Activated CD4-positive, alpha-beta T cell treated with anti-CD3 and anti-CD28 coated beads for 36 hours (primary cell): ENCODE measurements around the gene LRRFIP1. TPM values are rescaled to one million over a fixed set of nuclear protein-coding genes. Genes with fewer than 3 reads are reported as not detected.
"Not testable (repeated sequence)": the region's sequence is repeated elsewhere in the genome, so short reads cannot be mapped to it uniquely, and the experiment has no call there.

Experiments
- ATAC-seq: fragments of 200-7000 bp; cut with Tn5 transposase; one replicate; pipeline ENCODE4 v1.10.0; 2021; ENCODE audit warnings: mild to moderate bottlenecking, moderate library complexity
- CTCF ChIA-PET: fragments of 350-600 bp; sonication (Branson Sonifier 250); formaldehyde crosslinking; loops from one replicate; lab custom pipeline; 2021; ENCODE audit warnings: antibody characterized with exemption; lab: Charles Lee
- POLR2A ChIA-PET: fragments of 350-600 bp; sonication (Branson Sonifier 250); formaldehyde crosslinking; loops from one replicate; lab custom pipeline; 2021; ENCODE audit warnings: antibody characterized with exemption, inconsistent platforms; lab: Charles Lee
- DNase-seq: peaks from one replicate; pipeline ENCODE4 v3.0.0-alpha.2; 2020
- H3K27ac Mint-ChIP-seq: one replicate; pipeline ENCODE4 v1.8.0; 2021; ENCODE audit warnings: mixed read lengths
- H3K27me3 Mint-ChIP-seq: one replicate; pipeline ENCODE4 v1.8.0; 2021; ENCODE audit warnings: mixed read lengths
- H3K36me3 Mint-ChIP-seq: one replicate; pipeline ENCODE4 v1.8.0; 2021; ENCODE audit warnings: low read depth, mixed read lengths
- H3K4me1 Mint-ChIP-seq: one replicate; pipeline ENCODE4 v1.8.0; 2021; ENCODE audit warnings: mixed read lengths
- H3K4me3 Mint-ChIP-seq: one replicate; pipeline ENCODE4 v1.8.0; 2021; ENCODE audit warnings: mild to moderate bottlenecking, moderate library complexity, mixed read lengths
- H3K9me3 Mint-ChIP-seq: one replicate; pipeline ENCODE4 v1.8.0; 2021; ENCODE audit warnings: low read depth, mixed read lengths
- intact Hi-C, 2 experiments: fragments of 100-400 bp; cut with DNase I in 1 of 2; cut with micrococcal nuclease in 1 of 2; formaldehyde crosslinking; loops; one replicate each; pipeline versions ENCODE4 v1.14.2 to v1.15.1; 2022 to 2024; cut with DNase I, micrococcal nuclease
- total RNA-seq, 2 experiments: library from RNA; stranded (reverse); gene quantifications; one replicate each; pipeline ENCODE4 v1.2.3, GENCODE V29; 2021

Gene LRRFIP1
- total RNA-seq, 2 experiments from 2014 or later, result 234 to 235 TPM

DNA sequence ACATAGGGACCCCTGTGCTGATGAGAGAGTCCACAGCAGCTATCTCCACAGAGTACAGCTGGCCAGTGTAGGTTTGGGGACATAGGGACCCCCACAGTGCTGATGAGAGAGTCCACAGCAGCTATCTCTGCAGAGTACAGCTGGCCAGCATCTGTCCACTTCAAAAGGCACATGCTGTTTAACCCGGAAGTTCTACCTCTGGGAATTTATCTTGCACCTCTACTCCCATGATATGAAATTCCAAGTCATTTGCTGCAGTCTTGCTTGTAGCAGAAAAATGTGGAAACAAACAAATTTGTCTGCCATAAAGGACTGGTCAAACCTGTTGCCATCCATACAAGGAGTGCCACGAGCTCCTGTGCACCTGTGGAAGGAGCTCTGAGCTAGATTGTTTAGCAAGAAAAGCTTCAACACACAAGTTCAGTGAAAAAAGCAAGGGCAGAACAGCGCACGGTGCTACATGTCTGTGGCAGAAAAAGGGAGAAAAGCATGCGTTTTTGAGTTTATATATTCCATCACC is 33.1 kb downstream of the LRRFIP1 start:
- ATAC-seq (no peak), DNase-seq (no peak)
- CTCF ChIA-PET, result interaction anchor here (0.9 to 1.9 kb wide), 3 partner anchors 11 to 85 kb away, joined by 5 to 6 read pairs (median 5); no protein-coding TSS in a partner anchor
- H3K27ac Mint-ChIP-seq, result no peak overlapping the region
- no peaks in the 10 kb centered on the region for H3K9me3 Mint-ChIP-seq
- no peak overlapping the region for H3K4me3 Mint-ChIP-seq
- no peaks in the 10 kb centered on the region for H3K27me3 Mint-ChIP-seq
- peaks cover 12% of the 10 kb centered on the region for H3K4me1 Mint-ChIP-seq
- no peaks in the 10 kb centered on the region for H3K36me3 Mint-ChIP-seq
- POLR2A ChIA-PET, result no interaction called here
- intact Hi-C loops, result no loop called here

DNA sequence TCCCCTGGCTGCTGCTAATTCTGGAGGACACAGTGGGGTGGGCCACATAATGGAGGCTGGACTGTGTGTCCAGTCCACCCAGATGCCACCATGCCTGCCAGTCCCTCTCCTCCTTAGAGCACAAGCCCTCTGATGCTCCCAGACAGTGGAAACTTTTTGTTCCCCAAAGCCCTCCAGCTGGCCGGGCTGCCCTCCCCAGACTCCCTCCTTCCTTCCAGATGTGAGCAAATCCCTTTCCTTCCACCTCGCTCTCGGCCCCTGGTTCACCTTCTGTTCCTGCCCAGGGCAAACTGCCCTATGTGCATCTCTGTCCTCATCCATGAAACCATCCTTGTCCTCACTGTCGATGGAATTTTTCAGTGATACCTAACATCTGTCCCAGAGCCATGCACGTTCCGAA is 33.9 kb downstream of the LRRFIP1 start:
- no peak overlapping the region for H3K27ac Mint-ChIP-seq
- H3K36me3 Mint-ChIP-seq, result no peaks in the 10 kb centered on the region
- intact Hi-C loops, result no loop called here
- no peaks in the 10 kb centered on the region for H3K27me3 Mint-ChIP-seq
- peaks cover 8% of the 10 kb centered on the region for H3K4me1 Mint-ChIP-seq
- POLR2A ChIA-PET, result no interaction called here
- no peak overlapping the region for H3K4me3 Mint-ChIP-seq
- ATAC-seq, result no peak
- DNase-seq, result no peak
- no peaks in the 10 kb centered on the region for H3K9me3 Mint-ChIP-seq
- CTCF ChIA-PET, result interaction anchor here (0.9 to 1.9 kb wide), 3 partner anchors 11 to 84 kb away, joined by 5 to 6 read pairs (median 5); no protein-coding TSS in a partner anchor

DNA sequence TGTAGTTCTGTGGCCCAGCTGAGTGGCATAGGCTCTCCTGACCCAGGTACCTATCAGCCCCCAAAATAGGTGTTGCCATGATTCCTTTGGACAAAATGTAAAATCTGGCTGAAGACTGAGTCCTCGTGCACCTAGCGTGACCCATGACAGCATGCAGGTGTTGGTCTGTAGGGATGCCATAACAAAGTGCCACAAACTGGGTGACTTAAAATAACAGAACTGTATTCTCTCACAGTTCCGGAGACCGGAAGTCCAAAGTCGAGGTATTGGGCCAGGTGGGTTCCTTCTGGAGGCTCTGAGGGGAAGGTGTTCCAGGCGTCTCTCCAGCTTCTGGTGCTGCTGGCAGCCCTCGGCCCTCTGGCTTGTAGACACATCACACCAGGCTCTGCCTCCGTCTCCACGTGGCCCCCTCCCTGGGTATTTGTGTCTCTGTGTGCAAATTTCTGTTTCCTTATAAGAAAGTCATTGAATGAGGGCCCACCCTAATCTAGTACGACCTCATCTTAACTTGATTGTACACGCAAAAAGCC is 34.5 kb downstream of the LRRFIP1 start:
- Mint-ChIP-seq H3K27ac (no peak overlapping the region), H3K27me3 (no peaks in the 10 kb centered on the region), H3K9me3 (no peaks in the 10 kb centered on the region), H3K36me3 (no peaks in the 10 kb centered on the region), H3K4me1 (peaks cover 8% of the 10 kb centered on the region), H3K4me3 (no peak overlapping the region)
- POLR2A ChIA-PET, result no interaction called here
- no peak for DNase-seq
- no peak for ATAC-seq
- intact Hi-C loops, result no loop called here
- CTCF ChIA-PET, result interaction anchor here (1.9 kb wide), 1 partner anchor 11 kb away, joined by 5 read pairs; no protein-coding TSS in a partner anchor

DNA sequence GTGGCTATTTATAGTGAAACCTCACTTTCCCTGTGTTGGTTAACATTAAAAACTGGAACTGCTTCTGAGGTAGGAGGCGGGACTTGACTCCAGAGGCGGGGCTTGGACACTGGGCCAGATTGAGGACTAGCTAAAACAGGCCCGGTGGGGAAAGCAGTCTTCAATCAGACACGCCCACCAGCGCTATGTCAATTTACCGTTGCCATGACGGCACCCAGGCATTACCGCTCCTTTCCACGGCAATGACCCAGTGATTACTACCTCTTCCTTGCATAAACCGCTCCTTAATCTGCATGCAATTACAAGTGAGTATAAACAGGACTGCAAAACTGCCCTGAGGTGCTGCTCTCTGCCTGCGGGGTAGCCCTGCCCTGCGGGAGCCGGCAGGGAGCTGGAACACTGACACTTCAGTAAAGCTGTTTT is 35.3 kb downstream of the LRRFIP1 start:
- no peak overlapping the region for H3K4me3 Mint-ChIP-seq
- H3K27me3 Mint-ChIP-seq, result no peaks in the 10 kb centered on the region
- DNase-seq (peak; percentile 79), ATAC-seq (peak; percentile 89)
- H3K36me3 Mint-ChIP-seq, result no peaks in the 10 kb centered on the region
- ChIA-PET CTCF (interaction anchor here (0.7 to 0.9 kb wide), 2 partner anchors 10 to 166 kb away, joined by 3 read pairs; no protein-coding TSS in a partner anchor), POLR2A (interaction anchor here (0.6 to 1.2 kb wide), 2 partner anchors 12 to 46 kb away, joined by 3 to 4 read pairs; no protein-coding TSS in a partner anchor)
- H3K9me3 Mint-ChIP-seq, result no peaks in the 10 kb centered on the region
- H3K4me1 Mint-ChIP-seq, result peaks cover 8% of the 10 kb centered on the region
- intact Hi-C loops, result no loop called here
- H3K27ac Mint-ChIP-seq, result no peak overlapping the region

DNA sequence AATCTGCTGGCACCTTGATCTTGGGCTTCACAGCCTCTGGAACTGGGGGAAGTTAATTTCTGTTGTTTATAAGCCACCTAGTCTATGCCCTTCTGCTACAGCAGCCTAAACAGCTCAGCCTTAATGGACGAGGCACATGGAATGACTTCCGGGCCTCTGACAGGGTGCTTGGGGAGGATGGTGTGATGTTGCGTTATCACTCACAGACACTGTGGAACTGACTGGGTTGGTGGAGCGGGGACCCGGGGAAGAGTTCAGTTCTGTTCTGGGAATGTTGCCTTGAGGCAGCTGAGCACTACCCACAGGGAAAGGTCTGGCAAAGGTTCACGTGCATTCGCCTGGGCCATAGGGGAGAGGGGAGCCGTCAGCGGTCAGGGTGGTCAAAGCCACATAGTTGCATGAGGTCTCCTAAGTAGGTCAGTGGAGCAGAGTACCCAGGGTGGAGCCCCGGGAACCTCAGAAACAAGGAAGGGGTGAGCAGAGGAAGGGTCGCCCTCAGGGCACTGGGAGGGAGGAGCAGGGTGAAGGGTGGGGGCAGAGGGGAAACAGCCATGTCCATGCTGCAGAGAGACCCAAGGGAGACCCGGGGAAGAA is 36.2 kb downstream of the LRRFIP1 start:
- CTCF ChIA-PET, result interaction anchor here (0.9 kb wide), 1 partner anchor 9 kb away, joined by 3 read pairs; no protein-coding TSS in a partner anchor
- H3K27ac Mint-ChIP-seq, result no peak overlapping the region
- DNase-seq (no peak), ATAC-seq (no peak)
- H3K4me1 Mint-ChIP-seq, result peaks cover 8% of the 10 kb centered on the region
- no peaks in the 10 kb centered on the region for H3K36me3 Mint-ChIP-seq
- no peaks in the 10 kb centered on the region for H3K27me3 Mint-ChIP-seq
- no peaks in the 10 kb centered on the region for H3K9me3 Mint-ChIP-seq
- POLR2A ChIA-PET, result interaction anchor here (1.2 kb wide), 1 partner anchor 11 kb away, joined by 4 read pairs; no protein-coding TSS in a partner anchor
- no peak overlapping the region for H3K4me3 Mint-ChIP-seq
- intact Hi-C loops, result no loop called here

DNA sequence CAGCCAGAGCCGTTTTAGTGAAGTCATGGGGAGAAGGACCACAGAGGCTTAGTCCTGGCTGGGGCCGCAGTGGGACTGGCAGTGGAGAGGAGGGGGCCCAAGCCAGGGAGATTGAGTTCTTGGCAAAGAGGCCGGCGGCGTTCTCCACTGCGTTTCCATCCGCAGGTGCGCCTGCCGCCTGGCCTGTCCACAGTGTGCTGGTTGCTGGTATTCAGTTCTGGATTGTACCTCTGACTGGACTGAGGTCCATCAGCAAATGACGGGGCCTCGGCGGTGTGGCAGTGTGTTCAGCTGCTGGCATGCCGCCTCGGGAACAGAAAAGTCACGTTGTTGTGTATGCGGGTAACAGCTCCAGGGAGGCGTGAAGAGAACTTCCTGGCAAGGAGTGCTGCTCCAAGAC is 36.8 kb downstream of the LRRFIP1 start:
- Mint-ChIP-seq H3K9me3 (no peaks in the 10 kb centered on the region), H3K36me3 (no peaks in the 10 kb centered on the region), H3K27me3 (no peaks in the 10 kb centered on the region), H3K4me1 (peaks cover 8% of the 10 kb centered on the region), H3K27ac (no peak overlapping the region), H3K4me3 (no peak overlapping the region)
- intact Hi-C loops, result no loop called here
- ChIA-PET POLR2A (no interaction called here), CTCF (interaction anchor here (1.3 kb wide), 1 partner anchor 81 kb away, joined by 4 read pairs; no protein-coding TSS in a partner anchor)
- no peak for ATAC-seq
- DNase-seq, result no peak

DNA sequence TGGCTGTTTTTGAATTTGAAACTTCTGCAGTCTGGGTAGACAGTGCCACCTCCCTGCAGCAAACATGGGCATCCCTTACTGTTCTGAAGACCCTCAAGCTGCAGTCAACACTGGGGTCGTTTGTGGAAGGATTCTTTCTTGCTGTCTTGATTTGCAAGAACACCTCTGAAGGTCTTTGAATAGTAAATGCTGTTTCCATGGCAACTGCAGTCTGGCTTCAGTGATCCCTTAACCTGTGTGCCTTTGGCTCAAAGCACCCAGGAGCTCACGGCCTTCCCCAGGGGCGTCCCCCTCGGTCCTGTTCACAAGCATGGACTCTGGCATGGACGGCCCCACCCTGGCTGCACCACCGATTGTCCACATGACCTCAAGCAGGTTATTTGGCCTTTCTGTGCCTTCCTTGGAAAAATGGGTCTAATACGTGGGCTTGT is 38.3 kb downstream of the LRRFIP1 start:
- intact Hi-C loops, result no loop called here
- DNase-seq (no peak), ATAC-seq (no peak)
- H3K9me3 Mint-ChIP-seq, result no peaks in the 10 kb centered on the region
- H3K36me3 Mint-ChIP-seq, result no peaks in the 10 kb centered on the region
- peaks cover 8% of the 10 kb centered on the region for H3K4me1 Mint-ChIP-seq
- H3K27ac Mint-ChIP-seq, result no peak overlapping the region
- ChIA-PET CTCF (interaction anchor here (1.3 kb wide), 1 partner anchor 80 kb away, joined by 4 read pairs; no protein-coding TSS in a partner anchor), POLR2A (no interaction called here)
- no peak overlapping the region for H3K4me3 Mint-ChIP-seq
- H3K27me3 Mint-ChIP-seq, result no peaks in the 10 kb centered on the region

DNA sequence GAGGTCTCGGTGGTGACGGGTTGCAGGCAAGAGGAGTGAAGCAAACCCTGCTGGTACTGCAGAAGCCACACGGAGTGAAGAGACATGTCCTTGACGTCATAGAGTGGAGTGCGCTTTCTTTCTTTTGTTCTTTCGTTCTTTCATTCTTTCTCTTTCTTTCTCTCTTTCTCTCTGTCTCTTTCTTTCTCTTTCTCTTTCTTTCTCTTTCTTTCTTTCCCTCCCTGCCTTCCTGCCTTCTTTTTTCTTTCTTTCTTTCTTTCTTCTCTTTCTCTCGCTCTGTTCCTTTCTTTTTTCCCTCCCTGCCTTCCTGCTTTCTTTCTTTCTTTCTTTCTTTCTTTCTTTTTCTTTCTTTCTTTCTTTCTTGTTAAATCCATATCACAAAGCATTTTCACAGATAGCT is 39.2 kb downstream of the LRRFIP1 start:
- Mint-ChIP-seq H3K4me1 (peaks cover 8% of the 10 kb centered on the region), H3K27me3 (no peaks in the 10 kb centered on the region), H3K9me3 (no peaks in the 10 kb centered on the region), H3K4me3 (no peak overlapping the region), H3K27ac (no peak overlapping the region), H3K36me3 (no peaks in the 10 kb centered on the region)
- ChIA-PET CTCF (no interaction called here), POLR2A (no interaction called here)
- DNase-seq (no peak), ATAC-seq (no peak)
- intact Hi-C loops, result no loop called here

DNA sequence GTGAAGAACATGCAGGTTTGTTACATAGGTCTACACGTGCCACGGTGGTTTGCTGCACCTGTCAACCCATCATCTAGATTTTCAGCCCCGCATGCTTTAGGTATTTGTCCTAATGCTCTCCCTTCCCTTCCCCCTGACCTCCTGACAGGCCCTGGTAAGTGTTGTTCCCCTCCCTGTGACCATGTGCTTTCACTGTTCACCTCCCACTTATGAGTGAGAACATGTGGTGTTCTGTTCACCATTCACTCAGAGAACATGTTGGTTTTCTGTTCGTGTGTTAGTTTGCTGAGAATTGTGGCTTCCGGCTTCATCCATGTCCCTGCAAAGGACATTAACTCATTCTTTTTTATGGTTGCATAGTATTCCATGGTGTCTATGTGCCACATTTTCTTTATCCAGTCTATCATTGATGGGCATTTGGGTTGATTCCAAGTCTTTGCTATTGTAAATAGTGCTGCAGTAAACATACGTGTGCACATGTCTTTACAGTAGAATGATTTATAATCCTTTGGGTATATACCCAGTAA is 39.7 kb downstream of the LRRFIP1 start:
- DNase-seq, H3K9me3 Mint-ChIP-seq, CTCF ChIA-PET, H3K27me3 Mint-ChIP-seq, H3K4me1 Mint-ChIP-seq, ATAC-seq, H3K27ac Mint-ChIP-seq, intact Hi-C loops, H3K4me3 Mint-ChIP-seq, POLR2A ChIA-PET, H3K36me3 Mint-ChIP-seq: not testable (repeated sequence)

DNA sequence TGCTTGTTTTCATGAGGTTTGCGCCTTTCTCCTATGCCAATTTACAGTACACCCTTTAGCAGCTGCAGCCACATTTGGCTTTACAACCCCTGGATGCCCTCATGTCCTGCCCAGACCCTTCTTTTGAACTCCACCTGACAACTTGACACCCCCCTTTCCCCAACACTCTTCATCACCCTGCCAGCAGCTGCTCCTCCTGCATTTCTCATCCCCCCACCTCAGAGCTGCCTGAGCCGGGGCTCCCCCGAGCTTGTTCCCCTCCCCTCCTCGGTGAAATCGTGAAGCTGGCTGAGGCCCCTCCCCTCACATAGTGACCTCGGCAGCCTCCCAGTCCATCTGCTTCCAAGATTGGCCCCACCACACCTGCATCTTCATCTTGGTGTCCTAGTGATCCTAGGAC is 40.5 kb downstream of the LRRFIP1 start:
- Mint-ChIP-seq H3K4me3 (no peak overlapping the region), H3K27ac (no peak overlapping the region), H3K9me3 (no peaks in the 10 kb centered on the region), H3K4me1 (peaks cover 5% of the 10 kb centered on the region), H3K36me3 (no peaks in the 10 kb centered on the region), H3K27me3 (no peaks in the 10 kb centered on the region)
- DNase-seq (no peak), ATAC-seq (no peak)
- CTCF ChIA-PET, result interaction anchor here (0.6 to 1.0 kb wide), 5 partner anchors 35 to 534 kb away, joined by 3 to 5 read pairs (median 3); no protein-coding TSS in a partner anchor
- intact Hi-C loops, result no loop called here
- POLR2A ChIA-PET, result no interaction called here

DNA sequence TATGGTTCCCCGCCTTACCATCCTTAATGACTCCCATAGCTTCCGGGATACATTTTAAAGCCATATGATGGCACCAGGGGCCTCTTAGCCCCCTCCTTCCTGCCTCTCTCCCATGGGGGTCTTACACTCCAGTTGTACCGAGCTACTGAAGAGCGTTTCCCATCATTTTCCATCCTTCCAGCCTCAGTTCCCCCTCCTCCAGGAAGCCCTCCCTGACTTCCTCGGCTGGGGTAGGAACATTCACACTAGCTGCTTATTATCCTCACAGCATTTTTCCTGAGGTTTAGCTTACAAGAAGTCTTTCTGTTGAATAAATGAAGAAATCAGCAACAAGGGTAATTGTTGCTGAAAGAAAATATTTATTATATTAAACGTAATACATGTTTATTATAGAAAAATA is 41.1 kb downstream of the LRRFIP1 start:
- DNase-seq, result no peak
- H3K36me3 Mint-ChIP-seq, result no peaks in the 10 kb centered on the region
- peaks cover 8% of the 10 kb centered on the region for H3K4me1 Mint-ChIP-seq
- H3K27ac Mint-ChIP-seq, result no peak overlapping the region
- no peak overlapping the region for H3K4me3 Mint-ChIP-seq
- H3K9me3 Mint-ChIP-seq, result no peaks in the 10 kb centered on the region
- CTCF ChIA-PET, result interaction anchor here (0.6 to 8.3 kb wide), 6 partner anchors 35 to 535 kb away, joined by 3 to 94 read pairs (median 4); no protein-coding TSS in a partner anchor
- no peak for ATAC-seq
- H3K27me3 Mint-ChIP-seq, result no peaks in the 10 kb centered on the region
- intact Hi-C loops, result no loop called here
- POLR2A ChIA-PET, result no interaction called here
